OCI-M2 (cell line): Measurements from ENCODE around the gene GIGYF2.

Source experiments
- DNase-seq: peaks from one replicate; lab custom pipeline; 2025; ENCODE audit not compliant: unreplicated experiment; lab: John Stamatoyannopoulos, UW

The GIGYF2 gene

DNA sequence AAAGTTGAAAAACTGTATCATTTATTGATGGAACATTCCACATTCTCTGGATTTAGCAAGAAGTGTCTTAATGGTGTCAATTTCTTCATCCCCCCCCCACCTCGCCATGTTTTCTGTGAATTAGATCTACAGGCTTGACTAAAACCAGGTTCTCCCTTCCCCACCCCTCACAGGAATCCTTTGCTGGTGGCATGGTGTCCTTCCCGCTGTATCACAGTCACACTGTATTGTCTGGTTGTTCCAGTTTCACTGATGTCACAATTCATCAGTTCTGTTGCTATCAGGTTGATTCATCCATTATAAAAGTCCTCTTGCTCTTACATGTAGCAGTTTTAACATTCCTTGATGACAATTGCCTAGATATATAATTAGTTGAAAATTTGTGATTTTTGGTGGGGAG, 166.9 kb downstream of the GIGYF2 start:
- no peak for DNase-seq

DNA sequence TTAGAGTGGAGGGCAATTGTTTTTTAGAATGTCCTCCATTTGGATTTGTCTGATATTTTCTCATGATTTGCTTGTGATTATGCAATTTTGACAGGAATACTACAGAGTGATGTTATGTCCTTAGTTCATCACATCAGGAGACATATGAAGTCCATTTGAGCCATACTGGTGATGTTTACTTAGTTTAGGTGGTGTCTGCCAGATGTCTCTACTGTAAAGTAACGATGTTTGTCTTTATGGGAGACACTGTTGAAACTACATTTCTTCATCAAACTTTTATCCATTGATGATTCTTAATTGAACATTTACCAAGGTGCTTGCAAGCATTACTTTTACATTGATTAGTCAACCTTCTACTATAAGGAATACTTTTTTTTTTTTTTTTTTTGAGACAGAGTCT, 168.0 kb downstream of the GIGYF2 start:
- no peak for DNase-seq

- DNase-seq, result no peak
These were observed 169.0 kb downstream of the GIGYF2 start for GRCh38 chr2:232866104-232866503.

DNA sequence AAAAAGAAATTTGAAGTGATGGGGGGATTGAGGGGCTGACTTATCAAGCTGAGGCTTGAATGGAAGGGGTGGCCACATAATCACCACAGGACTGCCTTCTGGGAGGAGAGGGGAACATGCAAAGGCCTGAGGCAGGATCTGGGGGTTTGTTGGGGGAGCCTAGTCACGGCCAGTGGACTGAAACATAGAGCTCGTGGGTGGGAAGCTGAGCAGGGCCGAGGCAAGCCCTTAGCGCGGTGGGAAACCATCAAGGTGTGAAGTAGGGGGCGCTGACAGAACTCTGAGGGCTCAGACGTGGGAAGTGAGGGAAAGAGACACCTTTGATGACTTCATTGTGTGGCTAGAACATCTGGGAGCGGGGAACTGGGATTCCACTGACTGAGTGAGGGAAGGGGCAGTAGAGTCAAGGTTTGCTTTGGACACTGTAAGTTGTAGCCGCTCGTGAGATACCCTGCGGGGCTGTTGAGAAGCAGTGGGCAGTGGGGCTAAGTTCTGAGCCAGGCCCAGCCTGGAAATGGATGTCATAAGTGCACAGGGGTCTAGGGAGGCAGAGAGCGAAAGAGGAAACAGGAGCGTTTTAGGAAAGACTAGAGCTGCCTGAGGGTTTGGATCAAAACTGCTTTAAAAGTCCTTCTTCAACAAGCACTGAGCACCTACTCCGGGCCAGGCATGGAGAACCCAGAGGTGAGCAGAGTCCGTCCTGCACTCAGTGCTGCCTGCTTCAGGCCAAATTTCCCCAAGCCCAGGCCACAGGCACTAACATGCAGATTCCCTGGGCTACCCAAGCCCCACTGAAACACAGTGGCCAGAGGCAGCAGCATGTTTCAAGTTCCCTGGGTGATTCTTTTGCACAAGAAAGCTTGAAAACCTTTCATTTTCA, 172.2 kb downstream of the GIGYF2 start:
- no peak for DNase-seq

GRCh38 chr2:232870018-232870765, 173.1 kb downstream of the GIGYF2 start, which contains the start of gene SNORC:
Gene SNORC (plus strand): TSS chr2:232870264. CDS start chr2:232870342, 78 bp downstream.
- DNase-seq, result no peak

- DNase-seq, result no peak
These were observed 173.7 kb downstream of the GIGYF2 start for GRCh38 chr2:232870766-232871371.

GRCh38 chr2:232871418-232871834, 174.3 kb downstream of the GIGYF2 start:
- no peak for DNase-seq

DNA sequence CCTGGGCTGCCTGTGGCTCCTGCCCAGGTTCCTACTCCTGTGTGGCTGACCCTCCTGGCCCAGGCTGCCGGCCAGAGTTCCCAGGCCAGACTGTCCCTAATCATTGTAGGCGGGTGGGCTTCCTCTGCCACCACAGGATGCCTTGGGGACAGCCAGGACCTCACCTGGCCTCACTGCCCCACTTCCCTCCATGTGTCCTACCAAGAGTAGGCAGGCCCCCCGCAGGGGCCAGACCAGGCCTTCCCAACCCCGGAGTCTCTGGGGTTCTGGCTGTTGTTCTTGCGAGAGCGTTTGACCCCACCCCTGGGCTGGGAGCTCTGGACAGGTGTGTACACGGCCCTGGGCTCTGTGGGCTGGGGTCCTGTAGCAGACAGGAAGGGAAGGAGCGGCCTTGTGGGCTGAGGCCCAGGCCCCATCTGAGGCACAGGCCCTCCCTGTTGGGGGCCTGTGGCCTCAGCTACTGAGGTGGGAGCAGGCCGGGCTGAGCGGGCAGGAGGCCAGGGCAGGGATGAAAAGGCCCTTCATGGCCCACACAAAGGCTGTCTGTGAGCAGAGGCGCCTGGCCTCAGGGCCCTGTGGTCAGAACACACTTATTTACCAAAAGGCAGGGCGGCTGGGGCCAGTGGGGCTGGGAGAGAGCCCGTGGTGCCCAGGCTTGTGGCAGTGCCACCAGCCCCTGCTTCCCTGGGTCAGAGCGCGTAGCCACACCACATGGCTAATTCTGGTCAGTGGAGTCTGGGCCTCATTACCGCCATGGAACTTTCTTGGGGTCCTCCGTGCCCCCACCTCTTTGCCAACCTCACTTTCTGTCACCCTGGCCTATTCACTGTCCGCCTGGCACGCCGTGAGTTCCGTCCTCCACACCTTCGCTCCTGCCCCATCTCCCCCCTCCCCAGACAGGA, 175.0 kb downstream of the GIGYF2 start:
- DNase-seq, result no peak

DNA sequence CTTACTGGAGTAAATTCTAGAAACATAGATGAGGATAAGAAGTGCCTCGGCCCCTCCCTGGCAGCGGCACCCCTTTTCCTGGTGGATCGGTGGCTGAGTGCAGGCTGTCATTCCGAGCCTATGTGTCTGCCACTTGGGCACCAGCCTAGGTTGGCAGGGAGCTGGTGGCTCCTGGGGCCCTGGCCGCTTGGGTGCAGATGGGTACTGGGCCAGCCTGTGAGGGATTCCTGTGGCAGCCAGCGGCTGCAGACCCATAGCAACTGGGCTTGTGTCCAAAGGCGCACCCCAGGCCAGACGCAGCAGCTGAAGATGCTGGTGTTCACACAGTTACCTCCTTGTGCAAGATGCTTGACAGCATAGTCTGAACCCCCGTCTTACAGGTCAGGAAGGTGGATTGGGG, 175.7 kb downstream of the GIGYF2 start:
- no peak for DNase-seq

DNA sequence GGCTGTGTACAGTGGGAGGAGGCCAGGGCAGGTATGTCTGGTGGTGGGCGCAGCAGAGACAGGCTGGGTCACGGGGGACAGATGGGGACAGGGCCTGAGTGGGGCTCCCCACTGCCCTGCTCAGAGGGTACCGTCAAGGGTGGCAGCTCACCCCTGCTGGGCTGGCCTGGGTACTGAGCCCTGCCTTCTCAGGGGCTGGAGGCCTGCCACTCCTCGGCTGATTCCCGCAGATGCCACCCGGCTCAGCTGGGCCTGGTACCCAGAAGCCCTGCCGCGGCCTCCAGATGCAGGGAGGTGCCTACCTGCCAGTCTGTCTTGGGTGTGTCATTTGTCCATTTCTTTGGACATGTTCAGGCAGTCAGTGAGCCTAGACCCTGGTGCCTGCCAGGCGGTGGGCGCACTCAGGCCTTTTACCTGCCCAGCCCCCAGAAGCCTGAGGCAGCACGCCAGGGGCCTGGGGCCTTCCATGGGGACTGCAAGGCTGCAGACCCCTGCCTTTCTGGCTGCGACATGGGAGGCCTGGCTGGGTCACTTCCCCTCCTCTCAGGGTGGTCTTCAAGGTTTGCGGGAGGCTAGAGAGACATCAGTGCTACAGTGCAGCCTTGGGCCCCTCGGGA, 176.3 kb downstream of the GIGYF2 start:
- DNase-seq, result no peak

DNA sequence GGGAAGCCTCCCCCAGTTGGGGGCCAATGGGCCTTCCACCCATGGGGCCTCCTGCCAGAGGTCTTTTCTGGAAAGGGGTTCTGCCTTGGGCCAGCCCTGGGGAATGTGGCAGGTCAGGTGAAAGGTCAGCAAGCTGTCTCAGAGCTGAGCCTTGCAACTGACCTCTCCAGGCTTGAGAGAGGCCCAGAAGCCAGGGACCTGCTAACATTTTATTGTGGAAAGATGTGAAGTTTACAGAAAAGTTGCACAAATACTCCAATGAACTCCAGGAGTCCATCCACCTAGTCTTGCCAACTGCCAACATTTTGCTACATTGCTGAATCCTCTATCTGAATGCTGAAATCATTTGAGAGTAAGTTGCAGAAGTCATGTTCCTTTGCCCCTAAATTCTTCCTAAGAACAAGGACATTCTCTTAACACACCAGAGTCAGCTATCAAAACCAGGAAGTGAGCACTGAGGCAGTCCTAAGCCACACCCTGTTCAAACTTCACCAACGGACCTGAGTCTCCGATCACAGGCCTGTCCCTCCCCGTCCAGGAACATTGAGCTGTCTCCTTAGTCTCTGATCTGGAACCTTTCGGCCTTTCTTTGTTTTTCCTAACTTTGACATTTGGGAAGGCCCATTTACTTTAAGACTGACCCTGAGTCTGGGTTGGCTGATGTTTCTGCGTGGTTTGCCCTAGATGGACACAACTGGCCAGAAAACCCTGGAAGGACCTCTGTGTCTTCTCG, 176.9 kb downstream of the GIGYF2 start:
- DNase-seq, result no peak

DNA sequence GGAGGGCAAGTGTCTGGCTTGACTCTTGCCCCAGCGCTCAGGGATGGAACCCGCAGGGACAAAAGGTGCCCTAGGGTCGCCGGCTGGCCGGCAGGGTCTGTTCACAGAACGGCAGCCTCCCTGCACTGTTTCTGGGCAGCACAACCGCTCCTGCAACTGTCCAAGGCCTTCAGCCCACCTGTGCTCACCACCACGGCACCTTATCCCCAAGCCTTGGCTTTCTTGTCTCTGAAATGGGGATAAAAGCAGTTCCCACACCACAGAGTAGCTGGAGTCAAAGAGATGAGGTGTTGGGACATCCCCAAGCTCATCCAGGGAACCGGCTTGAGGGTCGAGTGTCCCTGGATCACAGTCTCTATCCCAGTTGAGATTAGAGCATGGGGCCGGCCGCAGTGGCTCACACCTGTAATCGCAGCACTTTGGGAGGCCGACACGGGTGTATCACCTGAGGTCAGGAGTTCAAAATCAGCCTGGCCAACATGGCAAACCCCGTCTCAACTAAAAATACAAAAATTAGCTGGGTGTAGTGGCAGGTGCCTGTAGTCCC, 177.6 kb downstream of the GIGYF2 start:
- no peak for DNase-seq

- no peak for DNase-seq
These were observed 178.4 kb downstream of the GIGYF2 start for GRCh38 chr2:232875256-232876121.

DNA sequence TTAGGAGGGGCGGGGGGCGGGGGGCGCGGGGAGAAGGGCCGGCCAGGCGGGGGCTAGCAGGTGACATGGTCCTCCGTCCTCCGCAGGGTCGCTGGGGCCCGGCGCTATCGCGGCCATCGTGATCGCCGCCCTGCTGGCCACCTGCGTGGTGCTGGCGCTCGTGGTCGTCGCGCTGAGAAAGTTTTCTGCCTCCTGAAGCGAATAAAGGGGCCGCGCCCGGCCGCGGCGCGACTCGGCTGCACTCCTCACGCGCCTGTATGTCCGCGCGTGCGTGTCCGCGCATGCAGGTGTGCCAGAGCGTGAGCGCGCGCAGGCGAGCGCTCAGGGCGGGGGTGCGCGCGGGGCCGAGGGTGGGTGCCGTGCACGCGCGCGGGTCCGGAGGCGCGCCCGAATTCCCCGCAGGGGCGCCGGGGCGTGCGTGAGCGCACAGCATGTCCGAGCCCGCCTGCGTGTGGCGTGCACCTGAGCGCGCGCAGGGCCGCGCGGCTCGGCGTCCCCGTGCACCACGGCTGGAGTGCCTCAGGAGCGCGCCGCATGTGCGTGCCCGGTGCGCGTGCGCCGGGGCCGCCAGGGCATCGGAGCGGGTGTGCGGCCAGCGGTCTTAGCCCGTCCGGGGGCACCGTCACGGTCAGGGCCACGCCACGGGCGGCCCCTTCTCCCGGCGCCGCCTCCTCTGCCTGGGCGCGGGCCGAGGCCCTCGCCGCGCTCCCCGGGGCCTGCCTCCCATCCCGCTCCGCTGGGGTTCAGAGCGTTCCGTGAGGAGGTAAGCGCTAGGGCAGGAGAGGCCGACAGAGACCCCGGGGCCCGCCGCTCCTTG, 179.2 kb downstream of the GIGYF2 start:
- no peak for DNase-seq

DNA sequence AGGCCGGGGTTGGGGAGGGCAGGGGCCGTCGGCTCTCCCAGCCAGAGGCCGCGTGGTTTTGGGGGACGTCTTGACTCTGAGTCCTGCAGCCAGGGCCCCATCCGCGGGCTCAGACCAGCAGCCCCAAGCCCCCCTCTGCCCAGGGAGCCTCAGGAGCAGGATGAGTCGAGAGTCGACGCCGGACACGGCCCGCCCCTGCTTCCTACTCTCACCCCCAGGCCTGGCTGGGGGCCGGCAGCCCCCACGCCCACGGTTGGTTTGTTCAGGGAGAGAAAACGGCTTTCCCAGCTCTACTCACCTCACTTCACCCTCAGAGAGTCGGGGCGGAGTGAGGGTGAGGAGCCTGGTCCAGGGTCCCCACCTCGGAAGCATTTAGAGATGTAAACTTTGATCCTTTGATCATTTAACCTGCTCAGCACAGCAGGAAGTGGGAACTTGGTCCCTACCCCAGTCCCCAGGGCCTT, 179.9 kb downstream of the GIGYF2 start:
- no peak for DNase-seq

DNA sequence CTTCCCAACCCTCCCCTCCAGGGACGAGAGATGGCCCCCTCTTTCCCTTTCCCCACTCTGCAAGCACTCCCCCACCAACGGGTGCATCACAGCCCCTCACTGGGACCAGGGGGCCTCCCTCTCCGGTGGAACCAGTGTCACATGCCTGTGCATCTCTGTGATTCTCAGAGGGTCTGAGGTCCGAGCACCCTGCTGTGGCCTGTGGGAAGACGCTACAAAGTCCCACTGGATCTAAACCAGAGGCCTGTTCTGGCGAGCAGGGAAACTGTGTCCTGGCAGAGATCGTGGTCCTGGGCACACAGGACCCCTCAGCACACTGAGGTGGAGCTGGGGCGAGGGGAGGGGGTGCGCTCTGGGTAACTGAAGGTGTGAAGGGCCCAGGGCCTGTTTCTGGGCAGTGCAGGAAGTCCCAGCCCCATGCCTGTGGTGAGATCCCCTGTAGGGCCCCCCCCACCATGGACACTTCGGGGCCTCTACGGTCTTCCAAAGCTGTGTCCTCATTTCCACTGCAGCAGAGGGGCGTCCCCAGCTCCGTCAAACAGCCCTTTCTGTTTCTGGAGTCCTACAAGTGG, 180.9 kb downstream of the GIGYF2 start:
- no peak for DNase-seq
